GM18505 (cell line): ENCODE measurements around the gene SEC14L3.

Experiments used
- ATAC-seq: cut with Tn5 transposase; IDR thresholded peaks from one replicate; pipeline ENCODE4 v1.9.1; 2021; ENCODE audit not compliant: unreplicated experiment
- POLR2A ChIP-seq: IDR thresholded peaks from 4 replicates; pipeline ENCODE4 v1.6.1; 2011; ENCODE audit warnings: borderline replicate concordance; ENCODE audit not compliant: insufficient read depth, insufficient read length; ENCODE audit errors: extremely low read depth

The SEC14L3 gene

GRCh38 chr22:30500628-30501027, 28.8 kb upstream of the SEC14L3 start:
- no peak for ATAC-seq
- no peak for TF ChIP-seq POLR2A

DNA sequence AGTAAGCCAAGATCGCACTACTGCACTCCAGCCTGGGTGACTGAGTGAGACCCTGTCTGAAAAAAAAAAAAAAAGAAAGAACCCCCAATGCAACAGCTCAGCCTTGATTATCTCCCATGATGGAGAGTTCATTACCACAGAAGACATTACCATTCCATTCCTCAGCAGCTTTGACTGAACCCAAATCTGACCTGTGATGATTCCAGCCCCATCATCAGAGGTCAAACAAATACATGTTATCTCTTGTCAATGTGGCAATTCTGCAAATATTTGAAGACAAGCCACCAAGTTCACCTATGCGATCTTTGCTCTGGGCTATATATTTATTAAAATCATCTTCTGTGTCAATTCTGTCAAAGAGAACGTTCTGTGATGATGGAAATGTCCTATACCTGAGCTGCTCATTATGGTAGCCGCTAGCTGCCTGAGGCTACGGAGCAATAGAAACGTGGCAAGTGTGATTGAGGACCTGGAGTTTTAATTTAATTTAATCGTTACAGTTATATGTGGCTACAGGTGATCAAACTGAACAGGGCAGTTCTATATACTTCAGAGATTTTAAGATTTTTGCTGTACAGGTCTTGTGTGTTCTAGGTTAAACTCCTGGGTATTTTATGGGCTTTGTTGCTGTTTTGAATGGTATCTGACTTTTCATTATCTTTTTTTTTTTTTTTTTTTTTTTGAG, 25.8 kb upstream of the SEC14L3 start:
- ATAC-seq, result no peak
- no peak for TF ChIP-seq POLR2A

GRCh38 chr22:30495041-30495784, 23.4 kb upstream of the SEC14L3 start:
- no peak for TF ChIP-seq POLR2A
- no peak for ATAC-seq

DNA sequence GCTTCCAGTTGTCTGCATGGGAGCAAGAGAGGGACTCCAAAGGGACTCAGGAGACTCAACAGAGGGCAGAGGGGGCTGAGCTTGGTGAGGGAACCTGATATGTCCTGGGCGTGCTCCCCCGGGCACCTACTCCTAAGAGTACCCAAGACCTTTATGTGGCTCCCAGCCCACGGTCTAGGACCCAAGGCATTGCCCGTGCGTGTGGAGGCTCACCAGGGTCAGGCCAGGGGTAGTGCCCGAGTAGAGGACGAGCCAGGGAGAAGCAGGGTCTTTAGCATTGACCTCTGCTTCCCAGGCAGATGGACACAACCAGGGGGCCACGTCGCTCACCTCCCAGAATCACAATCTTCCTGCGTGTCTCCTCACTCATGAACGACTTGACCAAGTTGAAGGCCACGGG, 20.3 kb upstream of the SEC14L3 start:
- no peak for TF ChIP-seq POLR2A
- no peak for ATAC-seq

GRCh38 chr22:30491381-30491780, 19.6 kb upstream of the SEC14L3 start:
- ATAC-seq, result no peak
- TF ChIP-seq POLR2A, result no peak

- ATAC-seq, result no peak
- no peak for TF ChIP-seq POLR2A
Measured at GRCh38 chr22:30490399-30490798, 18.6 kb upstream of the SEC14L3 start.

GRCh38 chr22:30488121-30488520, 16.3 kb upstream of the SEC14L3 start:
- TF ChIP-seq POLR2A, result no peak
- ATAC-seq, result no peak

DNA sequence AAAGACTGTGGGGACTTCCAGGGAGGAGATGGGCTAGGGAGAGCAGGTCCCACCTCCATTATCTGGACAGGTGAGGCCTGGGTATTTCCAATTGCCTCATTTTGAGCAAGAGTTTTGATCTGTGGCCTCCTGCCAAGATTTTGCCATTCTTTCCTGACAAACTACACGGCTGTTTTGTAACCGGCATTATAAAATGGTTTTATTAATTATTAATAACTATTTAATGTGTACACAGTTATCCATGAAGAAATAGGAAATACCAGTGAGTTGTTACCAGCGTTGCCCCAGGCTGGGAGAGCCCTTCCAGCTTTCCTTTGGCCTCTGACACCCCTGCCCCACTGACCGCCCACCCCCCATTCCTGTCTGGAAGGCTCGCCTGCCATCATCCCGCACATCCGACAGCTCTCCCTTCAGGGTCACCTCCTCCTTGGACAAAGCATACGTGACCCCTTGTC, 14.9 kb upstream of the SEC14L3 start:
- TF ChIP-seq POLR2A, result no peak

GRCh38 chr22:30486118-30486517, 14.3 kb upstream of the SEC14L3 start:
- ATAC-seq, result no peak
- no peak for TF ChIP-seq POLR2A

More for the DNA sequence above, 14.9 kb upstream of the SEC14L3 start:
- no peak for ATAC-seq

DNA sequence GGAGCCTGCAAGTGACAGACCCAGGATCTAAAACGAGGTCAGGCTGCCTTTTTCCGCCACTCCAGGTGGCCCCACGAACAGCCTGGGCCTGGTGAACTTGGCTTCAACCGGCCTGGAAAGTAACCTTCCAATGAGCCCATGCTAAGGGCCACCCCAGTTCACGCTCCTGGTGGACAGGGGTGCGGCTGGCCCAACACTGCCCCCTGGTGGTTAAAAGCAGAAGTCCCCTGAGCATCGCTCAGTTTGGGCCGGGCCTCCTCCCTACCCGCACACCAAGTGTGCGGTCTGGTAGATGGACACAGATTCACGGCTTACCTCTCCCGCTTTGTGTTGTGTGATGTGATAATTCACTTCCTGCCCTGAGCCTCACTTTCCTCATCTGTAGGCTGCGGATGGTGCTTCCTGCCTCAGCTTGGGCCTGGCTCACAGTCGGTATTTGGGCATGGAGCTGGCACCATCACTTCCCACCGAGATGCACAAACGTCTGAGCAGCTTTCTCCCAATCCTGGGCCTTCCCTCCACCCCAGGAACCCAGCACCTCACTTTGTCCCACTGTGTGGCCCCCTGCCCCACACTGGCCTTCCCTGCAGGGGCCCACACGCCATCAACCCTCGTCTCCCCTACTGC, 13.7 kb upstream of the SEC14L3 start:
- TF ChIP-seq POLR2A, result no peak
- no peak for ATAC-seq

DNA sequence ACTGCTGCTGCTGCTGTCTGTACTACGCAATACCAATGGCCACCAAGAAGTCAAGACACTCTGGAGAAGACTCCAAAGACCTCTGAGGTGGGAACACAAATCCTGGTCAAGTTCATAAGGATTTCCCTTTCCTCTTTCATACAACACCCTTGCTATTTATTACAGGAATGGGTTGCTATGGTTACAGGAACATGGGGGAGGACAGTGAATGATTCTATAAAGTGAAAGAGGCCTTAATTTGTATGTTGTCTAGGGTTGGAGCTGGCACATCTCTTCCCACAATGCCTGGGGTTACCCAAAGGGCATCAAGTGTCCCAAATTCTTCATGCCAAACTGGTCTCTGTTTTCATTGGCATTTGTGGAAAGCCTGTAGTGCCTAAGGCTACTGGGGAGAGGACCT, 11.4 kb upstream of the SEC14L3 start:
- no peak for TF ChIP-seq POLR2A
- ATAC-seq, result no peak

DNA sequence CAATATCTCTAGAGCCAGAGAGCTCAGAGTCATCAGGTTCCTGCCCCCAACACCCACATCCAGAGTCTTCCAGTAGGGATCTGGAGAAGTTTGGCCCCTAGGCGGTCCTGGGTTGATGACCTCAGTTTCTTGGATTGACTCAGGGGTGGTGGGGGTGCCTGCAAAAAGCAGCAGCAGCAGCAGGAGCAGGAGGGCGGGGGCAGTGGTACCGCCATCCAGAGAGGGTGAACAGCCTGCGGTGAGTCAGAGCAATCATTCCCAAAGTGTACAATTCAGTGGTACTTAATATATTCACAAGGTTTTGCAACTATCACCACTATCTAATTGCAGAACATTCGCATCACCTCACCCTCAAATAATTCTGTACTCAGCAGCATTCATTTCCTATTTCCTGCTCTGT, 9.9 kb upstream of the SEC14L3 start:
- no peak for TF ChIP-seq POLR2A
- ATAC-seq, result no peak

- TF ChIP-seq POLR2A, result no peak
- ATAC-seq, result no peak
Measured at GRCh38 chr22:30479981-30480380, 8.2 kb upstream of the SEC14L3 start.

- no peak for ATAC-seq
- TF ChIP-seq POLR2A, result no peak
Measured at GRCh38 chr22:30474683-30475424, 3.0 kb upstream of the SEC14L3 start.

GRCh38 chr22:30474121-30474520, 2.3 kb upstream of the SEC14L3 start:
- no peak for ATAC-seq
- TF ChIP-seq POLR2A, result no peak
